ENCODE results near the gene MEIKIN. TPM values are rescaled to one million over a fixed set of nuclear protein-coding genes. Genes with fewer than 3 reads are reported as not detected.
"Not testable (repeated sequence)": the region's sequence is repeated elsewhere in the genome, so short reads cannot be mapped to it uniquely, and the experiment has no call there.

MEIKIN gene
- total RNA-seq, 1 donor from 2014 or later, result not detected

- peak; percentile 97 for DNase-seq
Observed at GRCh38 chr5:131796793-131797693, 148.4 kb downstream of the MEIKIN start, which contains the start of gene FNIP1. Gene FNIP1, minus strand, starts transcription at chr5:131797017. Its CDS starts 96 bp downstream, at chr5:131796921.

DNA sequence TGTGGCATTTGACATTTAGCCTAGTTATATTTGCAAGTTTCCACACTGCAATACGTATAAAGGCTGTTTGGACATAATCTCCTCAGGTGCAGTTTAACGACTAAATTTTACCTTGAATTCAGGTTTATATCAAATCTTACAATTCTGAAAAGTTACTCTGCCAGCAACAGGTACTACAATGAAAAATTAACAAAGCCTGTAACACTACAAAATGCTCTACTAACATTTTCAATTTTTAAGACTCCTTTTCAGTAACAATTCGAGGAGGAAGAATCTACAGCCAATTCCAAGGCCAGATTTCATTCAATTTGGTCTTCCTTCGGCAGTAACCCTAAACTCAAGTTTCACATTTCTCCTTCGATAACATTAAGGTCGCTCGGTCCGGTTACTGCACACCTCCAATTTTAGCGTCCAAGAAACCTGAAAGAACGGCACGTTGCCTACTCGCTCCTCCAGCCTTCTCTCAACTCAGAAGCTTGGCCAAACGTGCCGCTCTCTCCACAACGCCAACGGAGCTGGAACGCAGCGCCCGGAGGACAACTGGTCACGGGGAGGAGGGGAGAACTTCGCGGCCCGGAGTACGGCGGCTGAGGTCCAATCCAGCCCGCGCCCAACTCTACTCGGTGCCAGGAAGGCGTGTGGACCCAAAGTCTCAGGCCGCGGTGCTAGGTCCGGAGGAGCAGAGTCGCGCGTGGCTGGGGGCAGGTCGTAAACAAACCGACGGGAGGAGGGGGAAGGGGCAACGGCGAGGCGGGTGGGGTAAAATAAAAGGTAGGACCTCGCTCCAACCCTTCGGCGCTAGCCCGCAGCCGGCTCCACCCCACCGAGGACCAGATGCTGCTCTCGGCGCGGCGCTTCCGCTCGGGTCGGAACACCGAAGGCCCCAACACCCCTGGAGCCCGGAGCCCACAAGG is 149.3 kb downstream of the MEIKIN start:
- DNase-seq, result peak; percentile 10

GRCh38 chr5:131795228-131795627 is 150.2 kb downstream of the MEIKIN start:
- no peak for DNase-seq

GRCh38 chr5:131794586-131794985 is 150.9 kb downstream of the MEIKIN start:
- DNase-seq, result no peak

GRCh38 chr5:131792896-131793295 is 152.6 kb downstream of the MEIKIN start:
- no peak for DNase-seq

DNA sequence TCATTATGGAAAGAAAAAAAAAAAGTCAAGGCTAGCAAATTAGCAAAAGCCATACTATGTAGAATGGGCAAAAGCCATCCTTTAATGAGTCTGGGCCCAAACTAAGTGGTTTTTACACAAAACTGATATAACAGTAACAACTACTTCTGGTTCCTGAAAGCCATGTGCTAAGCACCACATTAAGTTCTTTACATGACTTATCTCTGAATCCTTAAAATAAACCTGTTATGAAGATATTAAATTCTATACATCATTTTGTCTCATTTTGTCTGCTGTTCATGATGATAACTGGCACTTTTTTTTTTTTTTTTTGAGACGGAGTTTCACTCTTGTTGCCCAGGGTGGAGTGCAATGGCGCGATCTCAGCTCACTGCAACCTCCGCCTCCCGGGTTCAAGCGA is 153.6 kb downstream of the MEIKIN start:
- DNase-seq, result no peak

GRCh38 chr5:131790550-131790949 is 154.9 kb downstream of the MEIKIN start:
- DNase-seq, result no peak

DNA sequence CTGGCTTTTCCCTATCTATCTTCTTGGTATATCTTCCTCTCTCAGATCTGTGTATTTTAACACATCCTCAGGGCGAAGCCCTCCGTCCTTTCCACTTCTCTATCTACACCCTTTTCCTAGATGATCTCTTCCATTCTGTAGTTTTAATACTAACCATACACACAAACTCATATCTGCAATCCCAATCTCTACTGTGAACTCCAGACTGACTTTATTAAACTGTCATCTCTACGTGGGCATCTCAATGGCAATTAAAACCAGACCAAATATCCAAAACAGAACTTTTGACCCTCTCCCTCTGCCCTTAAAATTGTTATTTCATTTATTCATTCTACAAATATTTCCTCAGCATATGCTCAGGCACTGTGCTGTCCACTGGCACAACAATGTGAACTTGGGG is 155.7 kb downstream of the MEIKIN start:
- DNase-seq, result no peak

DNA sequence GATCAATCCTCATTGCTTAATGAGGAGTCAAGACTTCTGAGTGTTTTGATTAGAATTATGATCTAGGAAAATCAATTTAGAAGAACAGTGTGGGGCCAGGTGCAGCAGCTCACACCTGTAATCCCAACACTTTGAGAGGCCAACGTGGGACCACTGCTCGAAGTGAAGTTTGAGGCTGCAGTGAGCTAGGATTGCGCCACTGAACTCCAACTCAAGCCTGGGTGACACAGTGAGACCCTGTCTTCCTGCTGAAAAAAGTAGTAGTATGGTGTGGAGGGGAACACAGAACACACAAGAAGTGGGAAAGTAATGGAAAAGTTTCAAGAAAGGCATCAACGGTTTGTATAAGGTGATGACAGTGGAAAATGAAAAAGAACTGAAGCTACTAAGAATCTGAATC is 157.7 kb downstream of the MEIKIN start:
- no peak for DNase-seq

- no peak for DNase-seq
Observed at GRCh38 chr5:131786900-131787692, 158.4 kb downstream of the MEIKIN start.

GRCh38 chr5:131786036-131786435 is 159.4 kb downstream of the MEIKIN start:
- peak; percentile 13 for DNase-seq

- DNase-seq, result no peak
Observed at GRCh38 chr5:131783874-131784273, 161.6 kb downstream of the MEIKIN start.

GRCh38 chr5:131783357-131783756 is 162.1 kb downstream of the MEIKIN start:
- DNase-seq, result no peak

GRCh38 chr5:131782717-131783116 is 162.7 kb downstream of the MEIKIN start:
- no peak for DNase-seq

GRCh38 chr5:131778141-131778540 is 167.3 kb downstream of the MEIKIN start:
- DNase-seq, result not testable (repeated sequence)

GRCh38 chr5:131776450-131776849 is 169.0 kb downstream of the MEIKIN start:
- peak; percentile 84 for DNase-seq

DNA sequence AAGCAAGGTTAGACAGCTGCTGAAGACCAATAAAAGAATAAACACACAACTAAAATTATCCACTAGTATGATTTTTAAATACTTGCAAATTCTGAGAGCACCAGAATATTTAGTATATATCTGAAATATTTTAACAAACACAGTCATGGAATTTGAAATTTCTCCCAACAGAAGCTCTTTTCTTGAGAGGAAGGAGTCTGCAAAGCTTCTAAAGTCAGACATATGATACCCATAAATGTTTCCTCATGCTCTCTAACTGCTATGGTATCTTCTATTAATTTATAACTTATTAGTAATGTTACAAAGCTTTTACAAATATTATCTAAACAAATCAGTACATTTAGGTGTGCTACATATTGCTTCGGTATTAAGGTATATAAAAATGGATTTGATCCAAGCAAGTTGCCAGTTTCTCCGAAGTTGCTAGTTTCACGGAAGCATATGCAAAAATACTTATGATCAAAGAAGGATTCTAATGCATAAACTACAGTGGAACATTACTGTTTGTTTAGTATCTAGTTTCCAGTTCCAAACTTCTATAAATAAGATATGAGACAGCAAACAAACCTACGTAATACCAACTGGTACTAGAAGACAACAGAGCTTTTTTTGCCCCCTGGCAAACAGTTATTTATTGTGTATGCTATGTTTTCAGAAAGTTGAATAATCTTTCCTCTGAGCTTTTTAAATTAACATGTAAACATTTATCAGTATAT is 170.7 kb downstream of the MEIKIN start:
- no peak for DNase-seq

DNA sequence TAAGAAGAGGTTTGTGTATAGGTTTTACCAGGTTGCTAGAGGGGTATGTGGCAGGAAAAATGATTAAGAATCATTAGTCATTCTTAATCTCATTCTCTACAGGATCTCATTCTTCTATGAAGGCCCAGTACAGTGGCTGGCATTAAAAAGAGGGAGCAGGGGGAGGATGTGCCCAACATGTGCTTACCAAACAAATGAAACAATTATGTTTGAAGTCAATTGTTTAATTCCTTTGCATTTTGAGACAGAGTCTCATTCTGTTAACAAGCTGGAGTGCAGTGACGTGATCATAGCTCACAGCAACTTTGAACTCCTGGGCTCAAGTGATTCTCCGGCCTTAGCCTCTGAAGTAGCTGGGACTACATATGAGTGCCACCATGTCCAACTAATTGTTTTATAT is 171.7 kb downstream of the MEIKIN start:
- no peak for DNase-seq

DNA sequence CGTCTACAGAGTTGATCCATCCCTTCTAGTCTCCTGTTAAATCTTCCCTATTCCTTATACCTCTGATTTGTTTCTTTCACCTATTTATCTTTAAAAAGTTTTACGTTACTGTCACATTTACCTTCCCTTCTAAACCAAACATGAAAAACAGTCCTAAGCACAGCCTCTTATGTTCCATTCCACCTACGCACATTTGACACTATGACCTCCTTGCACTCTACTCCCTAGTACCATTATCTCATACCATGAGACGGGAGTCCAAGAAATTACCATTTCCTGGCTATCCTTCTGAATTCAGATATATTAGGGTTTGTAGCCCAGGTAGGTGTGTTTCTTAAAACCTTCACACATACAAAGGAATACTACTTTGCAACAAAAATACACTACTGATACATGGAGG is 173.8 kb downstream of the MEIKIN start:
- no peak for DNase-seq

- no peak for DNase-seq
Observed at GRCh38 chr5:131769961-131770360, 175.5 kb downstream of the MEIKIN start.

DNA sequence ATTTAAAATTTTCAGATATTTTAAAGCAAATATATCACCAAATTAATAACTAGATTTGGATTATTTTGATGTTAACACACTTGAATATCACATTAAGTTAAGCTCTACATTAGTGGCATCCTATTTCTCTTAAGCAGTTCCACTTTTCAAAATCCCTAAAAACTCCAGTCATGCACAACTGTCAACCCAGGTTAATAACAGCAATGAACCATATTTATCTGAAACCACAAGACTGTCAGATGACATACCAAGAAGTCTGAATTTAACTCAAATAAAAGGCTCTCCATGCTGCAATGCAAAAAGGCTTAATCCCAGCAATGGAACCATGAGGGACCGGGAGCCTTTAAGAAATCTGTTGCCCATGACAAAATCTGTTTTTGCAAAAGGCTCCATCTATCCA is 176.1 kb downstream of the MEIKIN start:
- no peak for DNase-seq

All from skin of body (tissue), 2 donors.